Right lobe of liver (tissue), 4 donors: ENCODE data around the gene TICAM2.

Source experiments
- CTCF ChIP-seq, 4 donors: fragments of 200-600 bp in 3 of 4; fragments of 450-650 bp in 1 of 4; IDR thresholded peaks; one replicate each; pipeline versions ENCODE4 v1.5.1 to v1.8.0; 2016 to 2022; ENCODE audit warnings: antibody characterized with exemption in 4 of 4, mild to moderate bottlenecking in 2 of 4
- POLR2A ChIP-seq: fragments of 450-650 bp; IDR thresholded peaks from one replicate; pipeline ENCODE4 v1.6.1; 2017; ENCODE audit warnings: antibody characterized with exemption, mild to moderate bottlenecking
- donor health status: DM: no; HTN: no; CAD: no.
- donor health status: DM: no; HTN: no; CAD: no.
- donor health status: DM: no; HTN: yes; CAD: no.

GRCh38 chr5:115579216-115579615 is 23.1 kb downstream of the TICAM2 start:
- TF ChIP-seq CTCF (IDR thresholded peaks at IDR 0.05) (no peak), POLR2A (no peak)
